NT2/D1 (cell line): ENCODE measurements around the gene AMIGO1.

ENCODE experiments used
- SUZ12 ChIP-seq: IDR thresholded peaks from 2 replicates; pipeline ENCODE4 v1.6.1; 2011; ENCODE audit not compliant: insufficient read length, insufficient read depth; ENCODE audit errors: extremely low read depth
- YY1 ChIP-seq: IDR thresholded peaks from 2 replicates; pipeline ENCODE4 v1.6.1; 2011; ENCODE audit not compliant: insufficient read length, insufficient read depth
- ZNF274 ChIP-seq: IDR thresholded peaks from 2 replicates; pipeline ENCODE4 v1.6.1; 2011; ENCODE audit warnings: mild to moderate bottlenecking, low read depth, low read length

DNA sequence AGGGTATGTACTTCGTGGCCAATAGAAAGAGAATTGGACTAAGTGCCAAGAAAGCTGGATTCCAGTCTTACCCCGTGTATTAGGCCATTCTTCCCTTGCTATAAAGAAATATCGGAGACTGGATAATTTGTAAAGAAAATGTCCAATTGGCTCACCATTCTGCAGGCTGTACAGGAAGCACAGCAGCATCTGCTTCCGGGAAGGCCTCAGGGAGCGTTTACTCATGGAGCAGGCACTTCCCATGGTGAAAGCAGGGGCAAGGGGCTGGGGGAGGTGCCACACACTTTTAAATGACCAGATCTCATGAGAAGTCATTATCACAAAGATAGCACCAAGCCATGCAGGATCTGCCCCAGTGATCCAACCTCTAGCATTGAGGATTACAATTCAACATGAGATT is 7.8 kb upstream of the AMIGO1 start:
- TF ChIP-seq YY1: no peak
- TF ChIP-seq ZNF274: no peak
- no peak for TF ChIP-seq SUZ12
